ENCODE data around the gene NEXN. TPM values are rescaled to one million over a fixed set of nuclear protein-coding genes. Genes with fewer than 3 reads are reported as not detected.
A peak's percentile ranks its signal among the peaks of the same experiment; 100 is the strongest.

NEXN gene
- total RNA-seq, 2 experiments from 2014 or later = 2.4 to 2.8 TPM

DNA sequence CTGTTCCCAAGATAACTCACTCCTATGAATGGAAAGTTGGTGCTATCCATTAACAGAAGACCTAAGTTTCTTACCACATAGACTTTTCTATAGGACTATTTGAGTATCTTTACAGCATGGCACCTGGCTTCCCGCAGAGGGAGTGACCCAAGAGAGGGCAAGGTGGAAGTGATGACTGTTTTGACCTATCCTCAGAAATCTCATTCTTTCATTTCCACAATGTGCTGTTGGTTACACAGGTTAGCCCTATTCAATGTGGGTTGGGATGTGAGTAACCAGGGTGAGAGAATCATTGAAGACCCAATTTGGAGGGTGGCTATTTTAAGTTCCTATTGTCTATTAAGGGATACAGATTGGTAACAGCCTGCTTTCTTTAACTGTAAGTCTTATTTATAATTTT is 38.3 kb upstream of the NEXN start:
- ATAC-seq (peak; percentile 43), DNase-seq (no peak)
- TF ChIP-seq, protein P1, sequence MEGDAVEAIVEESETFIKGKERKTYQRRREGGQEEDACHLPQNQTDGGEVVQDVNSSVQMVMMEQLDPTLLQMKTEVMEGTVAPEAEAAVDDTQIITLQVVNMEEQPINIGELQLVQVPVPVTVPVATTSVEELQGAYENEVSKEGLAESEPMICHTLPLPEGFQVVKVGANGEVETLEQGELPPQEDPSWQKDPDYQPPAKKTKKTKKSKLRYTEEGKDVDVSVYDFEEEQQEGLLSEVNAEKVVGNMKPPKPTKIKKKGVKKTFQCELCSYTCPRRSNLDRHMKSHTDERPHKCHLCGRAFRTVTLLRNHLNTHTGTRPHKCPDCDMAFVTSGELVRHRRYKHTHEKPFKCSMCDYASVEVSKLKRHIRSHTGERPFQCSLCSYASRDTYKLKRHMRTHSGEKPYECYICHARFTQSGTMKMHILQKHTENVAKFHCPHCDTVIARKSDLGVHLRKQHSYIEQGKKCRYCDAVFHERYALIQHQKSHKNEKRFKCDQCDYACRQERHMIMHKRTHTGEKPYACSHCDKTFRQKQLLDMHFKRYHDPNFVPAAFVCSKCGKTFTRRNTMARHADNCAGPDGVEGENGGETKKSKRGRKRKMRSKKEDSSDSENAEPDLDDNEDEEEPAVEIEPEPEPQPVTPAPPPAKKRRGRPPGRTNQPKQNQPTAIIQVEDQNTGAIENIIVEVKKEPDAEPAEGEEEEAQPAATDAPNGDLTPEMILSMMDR (IDR thresholded peaks at IDR 0.05) = no peak
- peaks cover 12% of the 10 kb centered on the region for H3K4me1 Mint-ChIP-seq (ENCODE audit: low read depth)
- intact Hi-C loops (cut with micrococcal nuclease) = no loop called here
- H3K27ac Mint-ChIP-seq = no peak overlapping the region
- POLR2A ChIA-PET = no interaction called here
- no peaks in the 10 kb centered on the region for H3K27me3 Mint-ChIP-seq
- peaks cover 11% of the 10 kb centered on the region for H3K9me3 Mint-ChIP-seq
- peaks cover 27% of the 10 kb centered on the region for H3K36me3 Mint-ChIP-seq (ENCODE audit: low read depth)
- no peak overlapping the region for H3K4me3 Mint-ChIP-seq
- CTCF ChIA-PET = no interaction called here

DNA sequence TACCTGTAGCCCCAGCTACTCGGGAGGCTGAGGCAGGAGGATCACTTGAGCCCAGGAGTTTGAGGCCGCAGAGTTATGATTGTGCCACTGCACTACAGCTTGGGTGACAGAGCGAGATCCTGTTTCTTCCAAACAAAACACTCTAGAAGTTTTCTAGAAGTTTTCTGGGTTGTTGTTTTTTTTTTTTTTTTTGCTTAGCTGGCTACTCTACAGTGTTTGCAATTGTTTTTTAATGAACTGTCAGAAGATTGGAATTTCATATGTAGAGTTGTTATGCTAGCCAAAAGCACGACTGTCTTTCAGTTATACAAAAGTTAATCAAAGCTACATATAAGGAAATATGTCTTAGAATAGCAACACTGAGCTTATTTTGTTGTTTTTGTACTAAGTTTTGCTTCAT is 30.9 kb upstream of the NEXN start:
- Mint-ChIP-seq H3K27me3 (no peaks in the 10 kb centered on the region), H3K9me3 (peaks cover 26% of the 10 kb centered on the region), H3K36me3 (ENCODE audit: low read depth) (peaks cover 56% of the 10 kb centered on the region), H3K4me1 (ENCODE audit: low read depth) (peaks cover 12% of the 10 kb centered on the region), H3K27ac (no peak overlapping the region), H3K4me3 (no peak overlapping the region)
- intact Hi-C loops (cut with micrococcal nuclease) = no loop called here
- TF ChIP-seq, protein P1 (IDR thresholded peaks at IDR 0.05) = no peak
- ATAC-seq (no peak), DNase-seq (no peak)
- POLR2A ChIA-PET = interaction anchor here (0.5 kb wide), 1 partner anchor 103 kb away, joined by 3 read pairs; no protein-coding TSS in a partner anchor
- CTCF ChIA-PET = interaction anchor here (1.1 to 1.2 kb wide), 2 partner anchors 10 to 257 kb away, joined by 3 read pairs; no protein-coding TSS in a partner anchor

DNA sequence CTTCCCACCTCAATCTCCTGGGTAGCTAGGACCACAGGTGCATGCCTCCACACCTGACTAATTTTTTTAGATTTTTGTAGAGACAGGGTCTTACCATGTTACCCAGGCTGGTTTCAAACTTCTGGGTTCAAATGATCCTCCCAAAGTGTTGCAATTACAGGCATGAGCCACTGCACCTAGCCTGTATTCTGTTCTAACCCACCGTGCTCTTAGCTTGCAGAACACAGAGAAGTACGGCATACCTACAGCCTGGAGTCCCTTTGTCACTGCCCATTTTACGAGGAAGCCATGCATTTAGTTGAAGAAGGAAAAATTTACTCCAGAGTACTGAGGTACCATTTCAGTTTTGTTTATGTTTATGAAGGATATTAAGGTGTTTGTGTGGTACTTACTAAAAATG is 29.7 kb upstream of the NEXN start:
- ATAC-seq (no peak), DNase-seq (no peak)
- Mint-ChIP-seq H3K4me1 (ENCODE audit: low read depth) (peaks cover 12% of the 10 kb centered on the region), H3K4me3 (no peak overlapping the region), H3K36me3 (ENCODE audit: low read depth) (peaks cover 47% of the 10 kb centered on the region), H3K9me3 (peaks cover 26% of the 10 kb centered on the region), H3K27me3 (no peaks in the 10 kb centered on the region), H3K27ac (no peak overlapping the region)
- TF ChIP-seq, protein P1 (IDR thresholded peaks at IDR 0.05) = no peak
- ChIA-PET POLR2A (interaction anchor here (1.1 kb wide), 1 partner anchor 29 kb away, joined by 3 read pairs; no protein-coding TSS in a partner anchor), CTCF (interaction anchor here (1.2 to 1.4 kb wide), 3 partner anchors 8 to 37 kb away, joined by 3 read pairs; no protein-coding TSS in a partner anchor)
- intact Hi-C loops (cut with micrococcal nuclease) = no loop called here

DNA sequence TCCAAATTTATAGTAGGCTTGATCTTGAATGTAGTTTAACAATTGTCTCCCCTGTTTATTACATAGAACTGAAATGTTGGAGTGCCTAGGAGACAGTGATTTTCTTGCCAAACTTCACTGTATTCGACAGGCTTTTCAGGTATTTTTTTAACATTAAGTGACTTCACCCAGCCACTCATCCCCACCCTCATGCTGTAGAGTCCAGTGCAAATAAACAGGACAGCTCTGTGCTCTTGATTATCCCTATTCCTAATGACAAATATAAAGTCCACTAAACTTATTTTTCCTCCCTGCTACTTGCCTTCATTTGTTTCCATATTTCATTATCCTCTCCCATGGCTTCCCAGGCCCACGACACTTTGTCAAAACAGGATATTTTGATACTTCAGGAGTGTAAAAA is 29.2 kb upstream of the NEXN start:
- H3K9me3 Mint-ChIP-seq = peaks cover 21% of the 10 kb centered on the region
- no peak for ATAC-seq
- no peak overlapping the region for H3K27ac Mint-ChIP-seq
- peaks cover 9% of the 10 kb centered on the region for H3K4me1 Mint-ChIP-seq (ENCODE audit: low read depth)
- H3K27me3 Mint-ChIP-seq = no peaks in the 10 kb centered on the region
- TF ChIP-seq, protein P1 (IDR thresholded peaks at IDR 0.05) = no peak
- CTCF ChIA-PET = interaction anchor here (1.4 kb wide), 2 partner anchors 10 to 38 kb away, joined by 3 read pairs; no protein-coding TSS in a partner anchor
- H3K36me3 Mint-ChIP-seq (ENCODE audit: low read depth) = peaks cover 43% of the 10 kb centered on the region
- no peak overlapping the region for H3K4me3 Mint-ChIP-seq
- POLR2A ChIA-PET = interaction anchor here (1.1 kb wide), 1 partner anchor 29 kb away, joined by 3 read pairs; no protein-coding TSS in a partner anchor
- intact Hi-C loops (cut with micrococcal nuclease) = no loop called here
- no peak for DNase-seq

DNA sequence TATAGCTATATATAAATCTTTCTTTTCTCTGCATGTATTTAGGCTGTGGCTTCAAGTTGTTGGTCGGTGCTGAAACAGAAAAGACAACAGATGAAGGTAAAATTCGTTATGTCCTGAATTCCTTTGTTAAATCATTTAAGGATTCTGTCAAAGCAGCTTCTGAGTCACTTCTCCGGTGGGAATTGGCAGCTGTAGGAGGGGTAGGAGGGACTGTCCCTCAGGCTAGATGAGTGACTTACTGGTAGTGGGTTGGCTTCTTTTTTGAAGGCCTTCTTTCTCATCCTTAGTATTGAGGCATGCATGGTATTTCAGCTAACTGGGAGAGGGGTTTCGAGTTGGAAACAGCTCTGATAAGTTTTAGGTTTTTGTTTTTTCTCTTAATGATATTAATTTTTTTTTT is 22.1 kb upstream of the NEXN start:
- ATAC-seq = no peak
- TF ChIP-seq, protein P1 (IDR thresholded peaks at IDR 0.05) = no peak
- Mint-ChIP-seq H3K36me3 (ENCODE audit: low read depth) (peaks cover 25% of the 10 kb centered on the region), H3K27ac (no peak overlapping the region), H3K27me3 (no peaks in the 10 kb centered on the region), H3K4me3 (no peak overlapping the region), H3K9me3 (no peaks in the 10 kb centered on the region), H3K4me1 (ENCODE audit: low read depth) (no peaks in the 10 kb centered on the region)
- intact Hi-C loops (cut with micrococcal nuclease) = no loop called here
- ChIA-PET CTCF (interaction anchor here (0.5 to 1.2 kb wide), 2 partner anchors 33 to 279 kb away, joined by 3 read pairs; no protein-coding TSS in a partner anchor), POLR2A (interaction anchor here (0.7 kb wide), 1 partner anchor 152 kb away, joined by 4 read pairs; no protein-coding TSS in a partner anchor)
- no peak for DNase-seq

Data from activated CD8-positive, alpha-beta T cell treated with anti-CD3 and anti-CD28 coated beads for 36 hours (primary cell).